KMS-11 (cell line): ENCODE data around the gene OCA2.

Experiments used
- H2AFZ ChIP-seq: fragments of 200-600 bp; sonication (generic); 2 replicates; pipeline ENCODE4 v1.6.1; 2016; ENCODE audit warnings: antibody characterized with exemption, mixed run types, low read depth
- H3K27ac ChIP-seq: fragments of 200-600 bp; sonication (generic); 2 replicates; pipeline ENCODE4 v1.6.1; 2016; ENCODE audit warnings: mild to moderate bottlenecking, mixed run types
- H3K27me3 ChIP-seq: fragments of 200-600 bp; sonication (generic); 2 replicates; pipeline ENCODE4 v1.6.1; 2017; ENCODE audit warnings: mild to moderate bottlenecking, low read depth, mixed run types, moderate library complexity; ENCODE audit not compliant: insufficient read depth
- H3K36me3 ChIP-seq: fragments of 200-600 bp; sonication (generic); 2 replicates; pipeline ENCODE4 v1.6.1; 2017; ENCODE audit warnings: mild to moderate bottlenecking, mixed run types; ENCODE audit not compliant: insufficient read depth
- H3K4me1 ChIP-seq: fragments of 200-600 bp; sonication (generic); 2 replicates; pipeline ENCODE4 v1.6.1; 2016; ENCODE audit warnings: mild to moderate bottlenecking, low read depth, mixed run types; ENCODE audit not compliant: poor library complexity, severe bottlenecking
- H3K4me2 ChIP-seq: fragments of 200-600 bp; sonication (generic); 2 replicates; pipeline ENCODE4 v1.7.0; 2016; ENCODE audit warnings: mild to moderate bottlenecking, mixed run types
- H3K4me3 ChIP-seq: fragments of 200-600 bp; sonication (generic); IDR thresholded peaks from 2 replicates; pipeline ENCODE4 v1.6.1; 2017; ENCODE audit warnings: low read depth, low read length, mixed read lengths; ENCODE audit not compliant: insufficient read depth
- H3K79me2 ChIP-seq: fragments of 200-600 bp; sonication (generic); 2 replicates; pipeline ENCODE4 v1.6.1; 2016; ENCODE audit warnings: low read depth, mixed run types; ENCODE audit not compliant: insufficient read depth
- H3K9ac ChIP-seq: fragments of 200-600 bp; sonication (generic); 2 replicates; pipeline ENCODE4 v1.6.1; 2016; ENCODE audit warnings: mild to moderate bottlenecking, mixed run types
- H4K20me1 ChIP-seq: fragments of 200-600 bp; sonication (generic); 2 replicates; pipeline ENCODE4 v1.6.1; 2016; ENCODE audit warnings: mild to moderate bottlenecking, mixed run types; ENCODE audit not compliant: insufficient read depth
- CTCF ChIP-seq: fragments of 200-600 bp; sonication (generic); conservative IDR thresholded peaks from 2 replicates; pipeline ENCODE4 v1.6.1; 2017; ENCODE audit warnings: low read depth, mild to moderate bottlenecking, antibody characterized with exemption, low read length, moderate library complexity, mixed read lengths

The OCA2 gene

GRCh38 chr15:27949089-27949488 lies 150.0 kb downstream of the OCA2 start:
- Histone ChIP-seq H4K20me1 (no peaks in the 10 kb centered on the region), H3K9ac (no peak overlapping the region), H2AFZ (no peak overlapping the region), H3K4me3 (no peak overlapping the region), H3K36me3 (no peaks in the 10 kb centered on the region), H3K4me1 (no peaks in the 10 kb centered on the region), H3K27ac (no peak overlapping the region), H3K79me2 (no peaks in the 10 kb centered on the region), H3K27me3 (no peaks in the 10 kb centered on the region), H3K4me2 (no peak overlapping the region)
- TF ChIP-seq CTCF, result no peak

GRCh38 chr15:27939246-27939645 lies 159.9 kb downstream of the OCA2 start:
- Histone ChIP-seq H2AFZ (no peak overlapping the region), H3K36me3 (no peaks in the 10 kb centered on the region), H3K9ac (no peak overlapping the region), H3K4me1 (no peaks in the 10 kb centered on the region), H4K20me1 (no peaks in the 10 kb centered on the region), H3K27me3 (no peaks in the 10 kb centered on the region), H3K79me2 (no peaks in the 10 kb centered on the region), H3K4me2 (no peak overlapping the region), H3K27ac (no peak overlapping the region), H3K4me3 (no peak overlapping the region)
- TF ChIP-seq CTCF, result no peak

- Histone ChIP-seq H2AFZ (no peak overlapping the region), H3K36me3 (no peaks in the 10 kb centered on the region), H3K79me2 (no peaks in the 10 kb centered on the region), H3K27me3 (no peaks in the 10 kb centered on the region), H3K4me1 (no peaks in the 10 kb centered on the region), H3K9ac (no peak overlapping the region), H4K20me1 (no peaks in the 10 kb centered on the region), H3K4me3 (no peak overlapping the region), H3K4me2 (no peak overlapping the region), H3K27ac (no peak overlapping the region)
- no peak for TF ChIP-seq CTCF
Measured at GRCh38 chr15:27937851-27938250, 161.3 kb downstream of the OCA2 start.

- no peaks in the 10 kb centered on the region for H3K27me3 ChIP-seq
- no peaks in the 10 kb centered on the region for H3K4me1 ChIP-seq
- no peaks in the 10 kb centered on the region for H3K79me2 ChIP-seq
- H3K4me3 ChIP-seq, result no peak overlapping the region
- TF ChIP-seq CTCF, result no peak
- no peak overlapping the region for H3K4me2 ChIP-seq
- H3K9ac ChIP-seq, result no peak overlapping the region
- H3K27ac ChIP-seq, result no peak overlapping the region
- no peak overlapping the region for H2AFZ ChIP-seq
- H3K36me3 ChIP-seq, result no peaks in the 10 kb centered on the region
- no peaks in the 10 kb centered on the region for H4K20me1 ChIP-seq
Measured at GRCh38 chr15:27936164-27936563, 163.0 kb downstream of the OCA2 start.

- Histone ChIP-seq H3K4me2 (no peak overlapping the region), H3K27ac (no peak overlapping the region), H4K20me1 (no peaks in the 10 kb centered on the region), H3K4me3 (no peak overlapping the region), H3K9ac (no peak overlapping the region), H3K27me3 (no peaks in the 10 kb centered on the region), H3K4me1 (no peaks in the 10 kb centered on the region), H3K36me3 (no peaks in the 10 kb centered on the region), H2AFZ (no peak overlapping the region), H3K79me2 (no peaks in the 10 kb centered on the region)
- TF ChIP-seq CTCF, result no peak
Measured at GRCh38 chr15:27935328-27935727, 163.8 kb downstream of the OCA2 start.
